ENCODE results near the gene ZNF526.

- TF ChIP-seq CTCF (conservative IDR thresholded peaks at IDR 0.05; ENCODE audit: low read depth, low read length) (no peak), EZH2 (IDR thresholded peaks at IDR 0.05; ENCODE audit: low read length, unreplicated experiment) (no peak), EZH2phosphoT487 (IDR thresholded peaks at IDR 0.05; ENCODE audit: borderline replicate concordance, low read length) (no peak)
These were observed 28.4 kb downstream of the ZNF526 start for GRCh38 chr19:42248270-42249148.
